Calu3 (cell line): ENCODE measurements around the gene E2F1. TPM values are rescaled to one million over a fixed set of nuclear protein-coding genes. Genes with fewer than 3 reads are reported as not detected.

Experiments
- BruUV-seq: library from RNA; stranded (reverse); fragments of 400-500 nt; replicated peaks from 2 replicates; lab custom pipeline; 2021; lab: Mats Ljungman, UMichigan
- CTCF ChIA-PET: fragments of 300-600 bp; sonication (Branson Sonifier 250); formaldehyde crosslinking; loops from one replicate; lab custom pipeline; 2022; ENCODE audit warnings: antibody characterized with exemption; lab: Charles Lee
- DNase-seq: peaks from one replicate; pipeline ENCODE4 v3.0.0; 2022
- H3K27ac Mint-ChIP-seq: one replicate; pipeline ENCODE4 v1.8.0; 2022; ENCODE audit warnings: mixed read lengths; ENCODE audit not compliant: unreplicated experiment
- H3K27me3 Mint-ChIP-seq: one replicate; pipeline ENCODE4 v1.8.0; 2022; ENCODE audit warnings: mixed read lengths; ENCODE audit not compliant: unreplicated experiment
- H3K36me3 Mint-ChIP-seq: one replicate; pipeline ENCODE4 v1.8.0; 2022; ENCODE audit warnings: mild to moderate bottlenecking, moderate library complexity, mixed read lengths; ENCODE audit not compliant: insufficient read depth, unreplicated experiment
- H3K4me1 Mint-ChIP-seq: one replicate; pipeline ENCODE4 v1.8.0; 2022; ENCODE audit warnings: mild to moderate bottlenecking, low read depth, mixed read lengths; ENCODE audit not compliant: unreplicated experiment
- H3K4me3 Mint-ChIP-seq: one replicate; pipeline ENCODE4 v1.8.0; 2022; ENCODE audit warnings: mild to moderate bottlenecking, low read depth, moderate library complexity, mixed read lengths; ENCODE audit not compliant: unreplicated experiment
- H3K9me3 Mint-ChIP-seq: one replicate; pipeline ENCODE4 v1.8.0; 2022; ENCODE audit warnings: low read depth, mixed read lengths; ENCODE audit not compliant: unreplicated experiment
- intact Hi-C: fragments of 100-400 bp; cut with micrococcal nuclease; formaldehyde crosslinking; loops from one replicate; pipeline ENCODE4 v1.10.0; 2022; ENCODE audit not compliant: unreplicated experiment
- total RNA-seq: library from RNA; stranded (reverse); gene quantifications from 2 replicates; pipeline ENCODE4 v1.2.3, GENCODE V29; 2022
- TF ChIP-seq, protein P1 (sequence below): fragments of 200-600 bp; IDR thresholded peaks from one replicate; pipeline ENCODE4 v1.8.0; 2022; ENCODE audit warnings: antibody characterized with exemption; ENCODE audit not compliant: unreplicated experiment

E2F1 gene
- total RNA-seq, 1 experiment from 2014 or later = 62.3 TPM

DNA sequence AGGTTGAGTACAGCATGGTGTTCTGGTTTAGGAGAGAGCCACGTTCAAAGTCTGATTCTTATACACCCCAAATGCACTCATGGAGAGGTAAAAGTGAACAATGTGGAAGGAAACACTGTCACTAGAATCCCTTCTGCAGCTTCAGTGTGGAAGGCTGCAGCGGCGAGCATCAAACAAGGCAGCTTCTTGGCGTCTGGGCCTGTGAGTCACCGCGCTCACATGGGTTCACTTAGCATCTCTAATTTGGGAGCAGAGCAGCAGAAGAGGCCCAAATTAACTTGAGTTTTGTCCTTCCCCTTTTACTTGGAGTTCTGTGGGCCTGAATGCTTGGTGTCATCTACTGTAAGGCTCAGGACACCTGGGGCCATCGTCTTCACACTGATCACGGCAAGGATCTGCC, 10.9 kb upstream of the E2F1 start:
- intact Hi-C loops = no loop called here
- DNase-seq = no peak
- H3K9me3 Mint-ChIP-seq = peaks cover 2% of the 10 kb centered on the region
- H3K36me3 Mint-ChIP-seq = peaks cover 9% of the 10 kb centered on the region
- BruUV-seq = no TSS peak
- no peaks in the 10 kb centered on the region for H3K27me3 Mint-ChIP-seq
- no peaks in the 10 kb centered on the region for H3K4me1 Mint-ChIP-seq
- CTCF ChIA-PET = interaction anchor here (0.6 to 1.3 kb wide), 4 partner anchors 9 to 93 kb away, joined by 3 read pairs; no protein-coding TSS in a partner anchor
- no peak overlapping the region for H3K4me3 Mint-ChIP-seq
- TF ChIP-seq, protein P1, sequence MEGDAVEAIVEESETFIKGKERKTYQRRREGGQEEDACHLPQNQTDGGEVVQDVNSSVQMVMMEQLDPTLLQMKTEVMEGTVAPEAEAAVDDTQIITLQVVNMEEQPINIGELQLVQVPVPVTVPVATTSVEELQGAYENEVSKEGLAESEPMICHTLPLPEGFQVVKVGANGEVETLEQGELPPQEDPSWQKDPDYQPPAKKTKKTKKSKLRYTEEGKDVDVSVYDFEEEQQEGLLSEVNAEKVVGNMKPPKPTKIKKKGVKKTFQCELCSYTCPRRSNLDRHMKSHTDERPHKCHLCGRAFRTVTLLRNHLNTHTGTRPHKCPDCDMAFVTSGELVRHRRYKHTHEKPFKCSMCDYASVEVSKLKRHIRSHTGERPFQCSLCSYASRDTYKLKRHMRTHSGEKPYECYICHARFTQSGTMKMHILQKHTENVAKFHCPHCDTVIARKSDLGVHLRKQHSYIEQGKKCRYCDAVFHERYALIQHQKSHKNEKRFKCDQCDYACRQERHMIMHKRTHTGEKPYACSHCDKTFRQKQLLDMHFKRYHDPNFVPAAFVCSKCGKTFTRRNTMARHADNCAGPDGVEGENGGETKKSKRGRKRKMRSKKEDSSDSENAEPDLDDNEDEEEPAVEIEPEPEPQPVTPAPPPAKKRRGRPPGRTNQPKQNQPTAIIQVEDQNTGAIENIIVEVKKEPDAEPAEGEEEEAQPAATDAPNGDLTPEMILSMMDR = no peak
- H3K27ac Mint-ChIP-seq = no peak overlapping the region

DNA sequence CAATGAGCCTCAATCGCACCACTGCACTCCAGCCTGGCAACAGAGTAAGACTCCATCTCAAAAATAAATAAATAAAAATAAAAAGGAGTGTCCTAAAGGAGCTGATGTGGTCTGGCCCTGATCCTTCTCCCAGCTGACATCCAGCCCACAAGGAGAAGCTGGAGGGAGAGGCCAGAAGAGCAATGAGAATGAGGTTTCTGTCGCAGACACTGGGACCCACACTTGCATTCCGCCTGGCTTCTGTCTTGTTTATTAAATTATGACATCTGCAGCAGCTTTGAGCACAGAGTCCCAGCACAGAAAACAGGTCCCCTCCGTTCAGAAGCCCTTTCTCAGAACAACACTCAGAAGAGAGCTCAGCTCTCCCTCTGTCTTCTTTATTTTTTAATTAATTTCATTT, 10.3 kb upstream of the E2F1 start:
- DNase-seq = no peak
- Mint-ChIP-seq H3K36me3 (peaks cover 9% of the 10 kb centered on the region), H3K9me3 (peaks cover 2% of the 10 kb centered on the region), H3K4me1 (no peaks in the 10 kb centered on the region), H3K27ac (no peak overlapping the region), H3K4me3 (no peak overlapping the region), H3K27me3 (no peaks in the 10 kb centered on the region)
- CTCF ChIA-PET = interaction anchor here (1.2 to 1.3 kb wide), 2 partner anchors 10 to 23 kb away, joined by 3 read pairs; no protein-coding TSS in a partner anchor
- BruUV-seq = no TSS peak
- TF ChIP-seq, protein P1 = no peak
- intact Hi-C loops = no loop called here

DNA sequence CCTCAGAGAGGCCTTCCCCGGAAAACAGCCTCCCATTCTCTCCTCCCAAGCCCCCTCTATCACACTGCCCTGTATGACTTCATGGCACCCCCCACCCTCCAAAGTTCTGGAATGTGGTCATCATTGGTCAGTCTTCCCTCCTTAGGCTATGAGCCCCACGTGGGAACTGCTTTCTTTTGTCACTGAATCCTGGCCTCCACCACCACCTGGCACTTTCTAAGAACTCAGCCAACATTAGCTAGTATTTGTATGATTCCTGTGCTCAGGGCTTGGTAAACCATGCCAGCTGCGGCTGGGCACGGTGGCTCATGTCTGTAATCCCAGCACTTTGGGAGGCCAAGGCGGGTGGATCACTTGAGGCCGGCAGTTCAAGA, 8.4 kb upstream of the E2F1 start:
- Mint-ChIP-seq H3K27me3 (no peaks in the 10 kb centered on the region), H3K4me3 (no peak overlapping the region), H3K36me3 (no peaks in the 10 kb centered on the region), H3K9me3 (no peaks in the 10 kb centered on the region), H3K4me1 (no peaks in the 10 kb centered on the region), H3K27ac (no peak overlapping the region)
- TF ChIP-seq, protein P1 = no peak
- intact Hi-C loops = no loop called here
- no peak for DNase-seq
- CTCF ChIA-PET = interaction anchor here (0.6 to 0.7 kb wide), 3 partner anchors 75 to 340 kb away, joined by 3 to 4 read pairs (median 4); no protein-coding TSS in a partner anchor
- no TSS peak for BruUV-seq

DNA sequence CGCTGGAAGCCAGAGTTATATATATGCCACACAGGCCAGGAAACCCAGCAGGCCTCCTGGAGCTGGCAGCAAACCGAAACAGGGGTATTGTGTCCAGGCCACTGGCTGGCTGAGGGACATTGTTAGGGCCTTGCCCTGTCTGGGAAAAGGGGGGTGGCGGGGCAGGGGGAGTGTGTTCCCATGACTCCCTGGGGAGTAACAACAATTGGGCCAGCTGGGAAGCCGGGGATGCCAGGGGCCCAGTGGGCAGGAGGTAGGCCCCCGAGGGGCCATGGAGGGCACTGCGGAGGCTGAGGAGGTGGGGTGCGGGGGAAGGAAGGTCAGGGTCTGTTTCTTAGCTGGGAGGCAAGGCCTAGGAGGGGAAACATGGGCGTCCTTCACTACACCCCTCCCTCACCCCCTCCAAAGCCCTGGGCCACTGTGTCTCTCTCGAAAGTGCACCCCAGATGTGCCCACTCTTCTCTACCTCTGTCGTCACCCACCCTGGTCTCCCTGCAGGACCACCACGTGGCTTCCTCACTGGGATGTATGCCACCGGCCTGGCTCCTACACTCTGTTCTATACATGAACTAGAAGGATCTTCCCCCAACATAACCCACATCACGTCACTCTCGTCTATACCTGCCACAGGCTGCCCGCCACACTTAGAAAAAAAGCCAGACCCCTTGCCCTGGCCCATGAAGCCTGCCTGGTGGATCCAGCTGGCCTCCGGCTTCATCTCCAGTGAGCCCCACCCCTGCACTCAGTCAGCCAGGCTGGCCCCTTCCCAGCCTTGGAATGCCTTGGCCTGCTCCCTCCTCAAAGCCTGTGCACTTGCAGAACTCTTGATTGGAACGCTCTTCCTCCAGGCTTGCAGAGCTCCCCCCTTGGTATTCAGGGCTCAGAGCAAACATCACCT, 7.8 kb upstream of the E2F1 start:
- no peaks in the 10 kb centered on the region for H3K36me3 Mint-ChIP-seq
- DNase-seq = no peak
- no peak overlapping the region for H3K27ac Mint-ChIP-seq
- no peaks in the 10 kb centered on the region for H3K27me3 Mint-ChIP-seq
- intact Hi-C loops = no loop called here
- peaks cover under 1% of the 10 kb centered on the region for H3K4me1 Mint-ChIP-seq
- no peaks in the 10 kb centered on the region for H3K9me3 Mint-ChIP-seq
- TF ChIP-seq, protein P1 = no peak
- no TSS peak for BruUV-seq
- CTCF ChIA-PET = interaction anchor here (0.8 kb wide), 1 partner anchor 10 kb away, joined by 3 read pairs; no protein-coding TSS in a partner anchor
- no peak overlapping the region for H3K4me3 Mint-ChIP-seq
